Hypothalamus (tissue), 51 donors: ENCODE results near the gene UNC93A.
"Not testable (repeated sequence)": the region's sequence is repeated elsewhere in the genome, so short reads cannot be mapped to it uniquely, and the experiment has no call there.

Experiments used
- DNase-seq, 51 donors: peaks; one replicate each; lab custom pipeline; 2025; lab: John Stamatoyannopoulos, UW

The UNC93A gene

GRCh38 chr6:167307342-167307955 is 16.3 kb downstream of the UNC93A start:
- no peak for DNase-seq

- no peak for DNase-seq
Observed at GRCh38 chr6:167308207-167308606, 17.1 kb downstream of the UNC93A start.

GRCh38 chr6:167309355-167310192 is 18.5 kb downstream of the UNC93A start:
- DNase-seq = not testable (repeated sequence)

- DNase-seq = peak in 36 of 51 donors; percentile 2 to 75 (median 42)
Observed at GRCh38 chr6:167311286-167311685, 20.2 kb downstream of the UNC93A start.

- peak in 2 of 51 donors; percentile 14 to 44 for DNase-seq
Observed at GRCh38 chr6:167311691-167312090, 20.6 kb downstream of the UNC93A start.

- DNase-seq = no peak
Observed at GRCh38 chr6:167314180-167314821, 23.2 kb downstream of the UNC93A start.

- no peak for DNase-seq
Observed at GRCh38 chr6:167317172-167317571, 26.1 kb downstream of the UNC93A start.

GRCh38 chr6:167318354-167318753 is 27.2 kb downstream of the UNC93A start:
- DNase-seq = peak in 1 of 51 donors; percentile 24

- not testable (repeated sequence) for DNase-seq
Observed at GRCh38 chr6:167318856-167319255, 27.7 kb downstream of the UNC93A start.

- not testable (repeated sequence) for DNase-seq
Observed at GRCh38 chr6:167319856-167320753, 29.0 kb downstream of the UNC93A start.

GRCh38 chr6:167320754-167321056 is 29.6 kb downstream of the UNC93A start:
- peak in 1 of 51 donors; percentile 28 for DNase-seq

- DNase-seq = not testable (repeated sequence)
Observed at GRCh38 chr6:167321185-167321584, 30.1 kb downstream of the UNC93A start.

GRCh38 chr6:167323111-167323510 is 32.0 kb downstream of the UNC93A start:
- DNase-seq = no peak

GRCh38 chr6:167324111-167324510 is 33.0 kb downstream of the UNC93A start:
- no peak for DNase-seq

GRCh38 chr6:167325766-167326165 is 34.7 kb downstream of the UNC93A start:
- DNase-seq = no peak

- DNase-seq = no peak
Observed at GRCh38 chr6:167327391-167327790, 36.3 kb downstream of the UNC93A start.

- DNase-seq = no peak
Observed at GRCh38 chr6:167328086-167328485, 37.0 kb downstream of the UNC93A start.

- DNase-seq = no peak
Observed at GRCh38 chr6:167329014-167329413, 37.9 kb downstream of the UNC93A start.

- DNase-seq = no peak
Observed at GRCh38 chr6:167330750-167331149, 39.6 kb downstream of the UNC93A start.

GRCh38 chr6:167331565-167331964 is 40.5 kb downstream of the UNC93A start:
- no peak for DNase-seq
